RWPE2 (cell line): ENCODE measurements around the gene LYRM1.
"Not testable (repeated sequence)": the region's sequence is repeated elsewhere in the genome, so short reads cannot be mapped to it uniquely, and the experiment has no call there.

Experiments used
- ATAC-seq: fragments of 200-7000 bp; cut with Tn5 transposase; 3 replicates; pipeline ENCODE4 v1.9.1; 2021; ENCODE audit warnings: low read depth
- DNase-seq: peaks from one replicate; pipeline ENCODE4 v3.0.0-alpha.2; 2020; ENCODE audit warnings: low spot score
- H3K27ac ChIP-seq: fragments of 450-650 bp; 2 replicates; pipeline ENCODE4 v1.5.1; 2017; ENCODE audit warnings: mild to moderate bottlenecking; ENCODE audit not compliant: poor library complexity, severe bottlenecking
- H3K27me3 ChIP-seq: fragments of 250-450 bp; sonication (Bioruptor Pico); 2 replicates; pipeline ENCODE4 v1.5.1; 2021; ENCODE audit warnings: mild to moderate bottlenecking, moderate library complexity; ENCODE audit not compliant: insufficient read depth, poor library complexity, severe bottlenecking
- H3K36me3 ChIP-seq: fragments of 250-450 bp; sonication (Bioruptor Pico); 2 replicates; pipeline ENCODE4 v1.5.1; 2020; ENCODE audit warnings: low read depth, mild to moderate bottlenecking, moderate library complexity
- H3K4me1 ChIP-seq: fragments of 250-450 bp; sonication (Bioruptor Pico); 2 replicates; pipeline ENCODE4 v1.5.1; 2021; ENCODE audit warnings: mild to moderate bottlenecking, moderate library complexity; ENCODE audit not compliant: insufficient read depth, poor library complexity, severe bottlenecking
- H3K4me3 ChIP-seq: fragments of 250-450 bp; sonication (Bioruptor Pico); 2 replicates; pipeline ENCODE4 v1.5.1; 2021; ENCODE audit warnings: mild to moderate bottlenecking, moderate library complexity; ENCODE audit not compliant: severe bottlenecking
- H3K9me3 ChIP-seq: fragments of 250-450 bp; sonication (Bioruptor Pico); 2 replicates; pipeline ENCODE4 v1.5.1; 2021; ENCODE audit warnings: mild to moderate bottlenecking, moderate library complexity; ENCODE audit not compliant: severe bottlenecking
- CTCF ChIP-seq: fragments of 450-650 bp; IDR thresholded peaks from one replicate; pipeline ENCODE4 v1.5.1; 2017; ENCODE audit warnings: mild to moderate bottlenecking, moderate library complexity; ENCODE audit not compliant: poor library complexity, severe bottlenecking

Gene LYRM1

GRCh38 chr16:20940871-20941635 lies 40.5 kb downstream of the LYRM1 start:
- DNase-seq, result no peak
- no peak for ATAC-seq
- Histone ChIP-seq H3K9me3 (no peaks in the 10 kb centered on the region), H3K27ac (no peak overlapping the region), H3K4me3 (no peak overlapping the region), H3K36me3 (no peaks in the 10 kb centered on the region), H3K27me3 (no peaks in the 10 kb centered on the region), H3K4me1 (no peaks in the 10 kb centered on the region)
- TF ChIP-seq CTCF, result no peak

- Histone ChIP-seq H3K4me3 (no peak overlapping the region), H3K27ac (no peak overlapping the region)
- TF ChIP-seq CTCF, result no peak
These were observed 41.0 kb downstream of the LYRM1 start for GRCh38 chr16:20941636-20941926.

GRCh38 chr16:20942256-20942655 lies 41.7 kb downstream of the LYRM1 start:
- DNase-seq (no peak), ATAC-seq (no peak)
- Histone ChIP-seq H3K27me3 (no peaks in the 10 kb centered on the region), H3K9me3 (no peaks in the 10 kb centered on the region), H3K36me3 (no peaks in the 10 kb centered on the region), H3K4me3 (no peak overlapping the region), H3K27ac (no peak overlapping the region), H3K4me1 (no peaks in the 10 kb centered on the region)
- no peak for TF ChIP-seq CTCF

More at GRCh38 chr16:20941636-20941926, 41.0 kb downstream of the LYRM1 start:
- Histone ChIP-seq H3K27me3 (no peaks in the 10 kb centered on the region), H3K4me1 (no peaks in the 10 kb centered on the region), H3K36me3 (no peaks in the 10 kb centered on the region), H3K9me3 (no peaks in the 10 kb centered on the region)
- ATAC-seq, result no peak
- DNase-seq, result no peak

GRCh38 chr16:20944861-20945574 lies 44.4 kb downstream of the LYRM1 start:
- DNase-seq, result no peak
- 0 out of 3 replicates have a peak, but pooled peaks have one; percentile 45 for ATAC-seq
- H3K4me3 ChIP-seq, result no peak overlapping the region
- no peak overlapping the region for H3K27ac ChIP-seq
- no peaks in the 10 kb centered on the region for H3K4me1 ChIP-seq
- no peaks in the 10 kb centered on the region for H3K27me3 ChIP-seq
- TF ChIP-seq CTCF, result peak; percentile 33
- no peaks in the 10 kb centered on the region for H3K36me3 ChIP-seq
- H3K9me3 ChIP-seq, result no peaks in the 10 kb centered on the region

GRCh38 chr16:20945575-20945875 lies 45.0 kb downstream of the LYRM1 start:
- not testable (repeated sequence) for H3K27me3 ChIP-seq, DNase-seq, H3K4me1 ChIP-seq, ATAC-seq, H3K9me3 ChIP-seq, H3K36me3 ChIP-seq, H3K4me3 ChIP-seq, H3K27ac ChIP-seq
